ENCODE data around the gene MTFR1L.
"Not testable (repeated sequence)": the region's sequence is repeated elsewhere in the genome, so short reads cannot be mapped to it uniquely, and the experiment has no call there.

Gene MTFR1L

DNA sequence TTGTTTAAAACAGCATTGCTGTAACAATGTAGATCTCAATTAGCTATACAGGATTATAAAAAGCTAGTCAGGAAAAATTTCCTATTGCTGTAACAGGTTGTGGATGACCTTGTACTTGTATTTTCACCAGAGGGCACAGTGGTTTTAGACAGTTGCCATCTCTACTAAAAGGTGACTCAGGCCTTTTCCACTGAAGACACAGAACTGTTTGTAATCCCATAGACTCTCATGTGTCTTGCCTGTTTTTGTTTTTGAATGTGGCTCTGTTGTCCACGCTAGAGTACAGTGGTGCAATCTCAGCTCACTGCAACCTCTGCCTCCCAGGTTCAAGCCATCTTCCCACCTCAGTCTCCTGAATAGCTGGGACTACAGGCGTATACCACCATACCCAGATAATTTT lies 5.9 kb downstream of the MTFR1L start:
- no peak for DNase-seq (ENCODE audit: low read depth)

DNA sequence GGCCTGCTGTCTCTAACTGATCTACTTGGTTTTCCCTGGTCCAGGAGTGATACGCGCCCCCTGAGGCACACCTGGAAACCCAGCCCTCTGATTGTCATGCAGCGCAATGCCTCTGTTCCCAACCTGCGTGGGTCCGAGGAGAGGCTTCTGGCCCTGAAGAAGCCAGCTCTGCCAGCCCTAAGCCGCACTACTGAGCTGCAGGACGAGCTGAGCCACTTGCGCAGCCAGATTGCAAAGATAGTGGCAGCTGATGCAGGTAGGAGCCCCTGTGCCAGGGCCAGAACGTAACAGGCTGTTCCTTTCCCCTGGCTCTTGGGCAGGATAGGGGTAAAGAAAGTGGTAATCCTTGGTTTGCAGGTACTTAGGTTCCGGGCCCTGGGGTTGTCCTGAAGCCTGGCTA lies 6.8 kb downstream of the MTFR1L start:
- DNase-seq (ENCODE audit: low read depth): no peak

DNA sequence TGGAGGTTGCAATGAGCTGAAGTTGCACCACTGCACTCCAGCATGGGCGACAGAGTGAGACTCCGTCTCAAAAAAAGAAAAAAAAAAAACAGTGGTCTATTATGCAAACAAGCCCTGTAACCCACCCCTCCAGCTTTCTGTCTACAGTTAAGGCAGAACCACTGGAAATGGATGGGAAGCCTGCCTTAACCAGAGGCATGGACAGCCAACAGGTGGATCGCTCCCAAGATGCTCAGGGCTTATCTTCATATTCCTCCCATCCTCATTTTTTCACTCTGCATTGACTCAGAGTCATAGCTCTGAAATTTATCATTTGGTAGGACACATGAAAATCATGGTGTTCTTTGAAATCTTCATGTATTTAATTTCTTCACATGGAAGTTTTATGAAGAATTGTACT lies 8.7 kb downstream of the MTFR1L start:
- DNase-seq (ENCODE audit: low read depth): no peak

DNA sequence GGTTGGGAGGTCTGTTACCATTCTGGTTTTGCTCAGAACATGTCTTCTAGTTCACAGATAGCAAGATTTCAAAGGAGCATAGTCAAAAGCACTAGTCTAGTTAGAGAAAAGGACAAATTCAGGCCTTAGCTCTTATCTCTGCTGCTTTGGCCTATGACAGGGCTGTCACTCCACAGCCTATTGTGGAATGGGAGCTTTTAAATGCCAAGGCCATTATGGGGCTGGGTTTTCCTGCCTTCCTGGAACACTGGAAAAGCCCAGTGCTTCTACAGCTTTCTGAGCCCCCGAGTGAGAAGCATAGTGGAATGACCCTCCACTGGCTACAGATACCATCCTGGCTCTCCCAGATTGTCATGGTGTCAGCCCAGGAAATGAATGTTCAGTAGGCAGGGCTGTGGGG lies 9.3 kb downstream of the MTFR1L start:
- no peak for DNase-seq (ENCODE audit: low read depth)

DNA sequence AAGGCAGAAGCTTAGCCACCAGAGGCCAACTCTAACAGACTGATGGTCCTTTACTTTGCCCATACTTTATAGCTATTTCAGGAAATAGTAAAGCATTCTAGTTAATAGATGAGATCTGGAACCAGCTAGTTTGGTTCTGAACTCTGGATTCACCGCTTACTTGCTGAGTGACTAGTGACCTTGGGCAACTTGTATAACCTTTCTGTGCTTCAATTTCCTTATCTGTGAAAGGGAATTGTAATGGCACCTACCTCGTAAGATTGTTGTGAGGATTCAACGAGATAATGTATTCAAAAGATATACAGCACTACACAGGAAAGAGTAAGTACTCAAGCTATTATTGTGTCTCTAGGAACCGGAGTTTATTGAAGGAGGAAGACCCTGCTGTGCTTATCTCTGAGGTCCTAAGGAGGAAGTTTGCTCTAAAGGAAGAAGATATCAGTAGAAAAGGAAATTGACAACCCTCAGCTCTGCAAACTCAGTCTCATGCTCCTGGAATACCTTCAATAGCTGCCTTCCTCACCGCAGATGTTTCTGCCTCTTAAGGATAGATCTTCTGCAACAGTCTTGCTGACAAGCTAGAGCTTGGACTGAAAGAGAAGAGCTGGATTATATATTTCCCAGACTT lies 11.9 kb downstream of the MTFR1L start:
- no peak for DNase-seq (ENCODE audit: low read depth)

DNA sequence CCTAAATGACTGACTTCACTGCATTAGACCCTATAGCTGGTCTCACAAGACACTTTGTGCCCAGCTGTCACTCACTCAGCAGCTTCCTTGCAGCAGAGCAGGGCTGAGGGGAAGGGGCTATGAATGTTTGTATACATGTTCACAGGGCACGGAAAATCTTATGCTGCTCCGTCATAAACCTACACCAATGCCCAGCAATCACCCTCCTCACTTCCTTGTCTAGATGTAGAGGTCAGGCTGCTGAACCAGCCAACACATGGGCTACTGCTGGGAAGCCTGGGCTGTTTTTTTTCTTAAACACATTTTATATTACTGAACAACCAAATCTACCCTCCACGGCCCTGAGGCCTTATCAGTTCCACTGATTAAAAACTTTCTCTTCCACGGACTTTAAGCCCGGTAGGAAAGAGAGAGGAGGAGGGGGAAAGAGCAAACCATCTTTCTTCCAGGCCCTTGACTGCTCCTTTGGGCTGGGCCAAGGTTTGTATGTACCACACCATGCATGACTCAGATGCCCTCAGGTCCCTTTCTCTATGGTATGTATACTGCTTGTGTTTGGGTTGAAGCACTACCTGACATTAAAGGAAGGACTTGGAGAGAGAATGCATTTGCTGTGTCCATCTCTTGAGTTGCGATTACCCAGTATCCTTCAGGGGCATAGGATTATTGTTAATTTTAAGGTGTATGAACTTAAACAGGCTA lies 12.7 kb downstream of the MTFR1L start:
- no peak for DNase-seq (ENCODE audit: low read depth)

DNA sequence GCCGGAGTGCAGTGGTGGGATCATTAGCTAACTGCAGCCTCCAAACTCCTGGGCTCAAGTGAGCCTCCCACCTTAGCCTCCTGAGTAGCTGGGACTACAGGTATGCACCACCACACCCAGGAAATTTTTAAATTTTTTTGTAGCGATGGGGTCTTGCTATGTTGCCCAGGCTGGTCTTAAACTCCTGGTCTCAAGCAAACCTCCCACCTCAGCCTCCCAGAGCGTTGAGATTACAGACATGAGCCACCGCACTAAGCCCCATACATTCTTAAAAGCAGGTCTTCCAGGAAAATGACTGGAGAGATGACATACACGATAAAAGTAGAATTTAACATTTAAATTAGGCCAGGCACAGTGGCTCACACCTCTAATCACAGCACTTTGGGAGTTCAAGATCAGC lies 13.4 kb downstream of the MTFR1L start:
- DNase-seq (ENCODE audit: low read depth): no peak

DNA sequence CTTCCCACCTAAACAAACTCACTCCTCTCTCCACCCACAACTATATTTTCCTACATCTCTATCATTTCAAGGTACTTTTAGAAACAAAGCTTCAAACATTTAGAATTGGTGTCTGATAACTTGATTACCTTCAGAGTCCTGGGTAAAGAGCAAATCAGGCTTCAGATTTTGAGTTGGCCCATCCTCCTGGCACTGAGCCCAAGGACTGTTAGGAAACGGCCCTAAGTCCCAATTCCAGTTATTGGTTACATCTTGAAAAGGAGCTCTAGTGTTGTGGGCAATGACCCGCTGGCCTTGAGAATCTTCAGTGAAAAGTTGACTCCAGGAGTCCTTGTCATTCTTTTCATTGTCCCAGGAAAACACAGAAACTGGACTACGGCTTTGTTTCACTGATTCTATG lies 15.1 kb downstream of the MTFR1L start:
- DNase-seq (ENCODE audit: low read depth): no peak

DNA sequence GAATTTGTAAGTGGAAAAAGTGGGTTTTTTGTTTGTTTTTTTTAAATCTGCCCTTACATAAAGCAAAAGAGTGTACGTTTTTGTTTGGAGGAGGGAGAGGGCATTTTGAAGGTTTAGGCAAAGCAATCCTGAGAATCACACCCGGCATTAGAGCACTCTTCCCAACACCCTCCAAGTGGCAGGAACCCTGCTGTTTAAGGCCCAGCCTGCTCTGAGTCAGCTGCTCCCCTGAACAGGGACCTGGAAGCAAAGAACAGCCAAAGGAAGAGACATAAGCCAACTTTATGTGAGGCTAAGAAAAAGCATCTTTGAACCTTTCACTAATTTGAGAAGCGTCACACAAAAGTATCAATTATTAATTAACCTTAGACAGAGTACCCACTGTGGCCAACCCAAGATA lies 16.9 kb downstream of the MTFR1L start:
- DNase-seq (ENCODE audit: low read depth): no peak

DNA sequence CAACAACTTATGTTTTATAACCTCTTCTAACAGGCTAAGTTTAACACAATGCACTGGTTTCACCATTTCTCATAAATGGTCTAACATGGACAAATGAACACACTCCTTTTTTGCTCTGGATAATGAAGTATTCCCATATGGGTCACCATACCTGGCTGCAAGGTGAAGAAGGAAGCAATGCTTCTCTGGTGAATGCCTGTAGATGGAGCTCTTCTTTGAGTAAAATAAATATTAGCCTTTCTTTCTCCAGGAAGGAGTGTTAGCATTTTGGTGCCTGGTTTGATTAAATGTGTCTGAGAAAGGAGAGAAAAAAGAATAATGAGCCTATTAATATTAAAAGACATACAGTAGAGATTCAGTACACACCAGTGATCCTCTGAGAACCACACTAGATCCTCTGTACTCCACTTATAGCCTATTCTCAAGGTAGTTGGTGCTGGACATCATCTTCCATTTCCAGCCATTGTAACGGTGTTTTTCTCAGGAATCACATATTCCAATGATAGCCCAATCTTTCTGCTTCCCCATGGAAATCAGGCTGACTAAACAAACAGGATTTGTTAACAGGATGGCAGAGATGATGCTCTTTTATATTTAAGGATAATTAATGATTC lies 17.6 kb downstream of the MTFR1L start:
- no peak for DNase-seq (ENCODE audit: low read depth)

DNA sequence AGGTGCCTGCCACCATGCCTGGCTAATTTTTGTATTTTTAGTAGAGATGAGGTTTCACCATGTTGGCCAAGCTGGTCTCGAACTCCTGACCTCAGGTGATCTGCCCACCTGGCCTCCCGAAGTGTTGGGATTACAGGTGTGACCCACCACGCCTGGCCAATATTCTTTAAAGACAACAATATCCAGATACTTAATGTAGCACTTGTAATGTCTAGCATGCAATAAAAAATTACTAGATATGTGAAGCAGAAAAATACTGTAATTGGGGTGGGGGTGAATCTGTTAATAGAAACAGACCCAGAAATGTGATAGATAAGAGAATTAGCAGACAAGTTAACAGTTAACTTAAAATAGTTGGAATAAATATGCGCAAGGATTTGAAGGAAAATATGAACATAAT lies 20.1 kb downstream of the MTFR1L start:
- DNase-seq (ENCODE audit: low read depth): not testable (repeated sequence)

DNA sequence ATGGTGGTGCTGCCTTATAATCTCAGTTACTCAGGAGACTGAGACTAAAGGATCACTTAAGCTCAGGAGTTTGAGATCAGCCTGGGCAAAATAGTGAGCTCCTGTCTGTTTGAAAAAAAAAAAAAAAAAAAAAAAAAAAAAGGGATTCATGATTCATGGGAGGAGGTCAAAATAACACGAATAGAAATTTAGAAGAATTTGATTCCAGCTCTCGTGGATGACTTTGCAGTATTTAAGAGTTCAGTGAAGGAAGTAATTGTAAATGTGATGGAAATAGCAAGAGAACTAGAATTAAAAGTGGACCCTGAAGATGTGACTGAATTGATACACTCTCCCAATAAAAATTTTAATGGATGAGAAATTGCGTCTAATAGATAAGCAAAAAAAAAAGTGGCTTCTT lies 23.7 kb downstream of the MTFR1L start:
- no peak for DNase-seq (ENCODE audit: low read depth)

DNA sequence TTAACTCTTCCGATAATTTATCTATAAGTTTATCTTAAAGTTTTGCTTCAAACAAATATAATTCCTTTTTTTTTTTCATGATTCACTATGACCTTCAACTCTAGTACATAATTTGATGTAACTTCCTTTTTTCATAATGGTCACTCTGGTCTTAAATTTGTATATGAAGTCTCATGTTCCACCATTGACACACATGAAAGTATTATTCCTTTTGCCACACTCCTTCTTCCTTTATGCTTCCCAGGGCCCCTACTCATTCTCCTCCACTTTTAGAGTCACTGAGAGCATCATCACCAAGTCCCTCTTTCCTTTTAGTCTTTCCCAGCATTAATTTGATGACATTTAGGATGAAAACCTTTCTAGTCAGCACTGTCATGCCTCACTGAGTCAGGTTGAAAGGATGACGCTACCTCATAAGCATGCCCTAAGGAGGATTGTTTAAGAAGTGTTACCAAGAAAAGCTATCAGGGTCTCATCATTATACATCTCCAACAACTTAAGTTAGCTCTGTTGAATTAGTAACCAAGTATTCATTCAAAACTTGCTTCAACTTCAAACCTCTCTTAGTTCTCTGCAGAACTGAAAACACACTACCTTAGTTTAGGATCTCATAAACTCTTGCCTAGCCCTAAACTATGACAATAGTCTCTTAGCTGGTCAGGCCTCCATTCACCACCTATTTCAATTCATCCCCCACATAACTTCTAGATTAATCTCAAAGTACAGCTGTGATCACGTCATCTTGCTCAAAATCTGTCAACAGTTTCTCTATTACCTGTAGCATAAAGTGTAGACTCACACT lies 25.0 kb downstream of the MTFR1L start:
- DNase-seq (ENCODE audit: low read depth): no peak

DNA sequence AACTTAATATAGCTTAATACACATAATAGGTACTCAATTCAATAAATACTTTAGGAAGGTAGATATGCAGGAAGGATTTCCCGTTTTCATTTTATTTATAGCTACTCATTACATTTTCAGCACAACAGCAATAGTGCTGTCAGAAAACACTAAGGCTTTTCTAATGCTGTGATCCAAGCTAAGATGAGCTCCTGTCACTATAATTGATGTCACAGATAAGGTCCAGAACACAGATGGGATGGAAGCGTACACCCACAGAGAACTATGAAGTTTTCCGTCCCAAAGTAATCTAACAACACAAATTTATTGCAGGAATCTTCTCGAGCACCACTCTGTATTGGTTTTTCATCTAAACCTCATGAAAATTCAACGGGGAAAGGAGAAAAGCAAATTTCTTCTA lies 25.9 kb downstream of the MTFR1L start:
- no peak for DNase-seq (ENCODE audit: low read depth)

DNA sequence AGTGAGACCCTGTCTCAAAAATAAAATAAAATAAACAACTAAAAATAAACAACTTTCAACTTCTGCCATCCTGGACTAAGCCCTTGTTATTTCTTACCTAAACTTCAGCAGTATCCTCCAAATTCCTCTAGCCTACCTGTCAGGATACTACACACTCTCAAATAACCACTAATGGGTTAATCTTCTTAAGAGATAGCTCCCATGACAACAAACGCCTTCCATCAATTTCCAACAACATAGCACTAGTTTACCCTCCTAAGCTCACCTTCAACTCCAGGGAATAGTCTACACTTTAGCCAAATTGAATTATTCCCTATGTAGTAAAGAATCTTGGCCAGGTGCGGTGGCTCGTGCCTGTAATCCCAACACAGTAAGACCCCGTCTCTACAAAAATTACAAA lies 28.2 kb downstream of the MTFR1L start:
- no peak for DNase-seq (ENCODE audit: low read depth)

DNA sequence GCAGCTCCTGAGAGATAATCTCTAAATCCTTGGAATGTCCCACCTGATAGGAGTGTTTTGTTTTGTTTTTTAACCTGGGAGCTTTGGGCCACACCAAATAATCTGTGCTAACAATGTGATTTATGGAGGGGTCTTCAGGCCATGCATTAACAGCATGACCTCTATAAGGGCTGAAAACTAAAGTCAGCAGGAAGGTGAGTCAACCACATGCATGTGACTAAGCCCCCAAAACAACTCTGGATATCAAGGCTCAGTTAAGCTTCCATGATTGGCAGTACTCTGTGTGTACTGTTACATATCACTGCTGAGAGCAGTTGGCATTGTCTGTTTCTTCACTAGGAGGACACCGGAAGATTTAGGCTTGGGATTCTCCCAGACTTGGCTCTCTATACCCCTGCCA lies 28.8 kb downstream of the MTFR1L start:
- no peak for DNase-seq (ENCODE audit: low read depth)

DNA sequence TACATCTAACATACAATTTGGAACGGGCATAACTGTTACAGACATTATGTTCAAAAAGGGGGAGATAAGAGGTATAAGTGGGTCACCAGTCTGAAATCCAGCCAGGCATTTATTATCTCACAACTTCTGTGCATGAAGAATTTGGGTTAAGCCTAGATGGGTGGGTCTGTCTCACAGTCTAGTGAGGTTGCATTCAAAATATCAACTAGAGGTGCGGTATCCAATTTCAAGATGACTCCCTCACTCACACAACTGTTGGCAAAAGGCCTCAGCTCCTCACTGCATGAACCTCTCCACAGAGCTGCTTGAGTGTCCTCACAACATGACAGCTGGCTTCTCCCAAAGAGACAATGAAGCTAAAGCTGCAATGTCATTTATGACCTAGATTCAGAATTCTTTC lies 34.8 kb downstream of the MTFR1L start:
- DNase-seq (ENCODE audit: low read depth): no peak

DNA sequence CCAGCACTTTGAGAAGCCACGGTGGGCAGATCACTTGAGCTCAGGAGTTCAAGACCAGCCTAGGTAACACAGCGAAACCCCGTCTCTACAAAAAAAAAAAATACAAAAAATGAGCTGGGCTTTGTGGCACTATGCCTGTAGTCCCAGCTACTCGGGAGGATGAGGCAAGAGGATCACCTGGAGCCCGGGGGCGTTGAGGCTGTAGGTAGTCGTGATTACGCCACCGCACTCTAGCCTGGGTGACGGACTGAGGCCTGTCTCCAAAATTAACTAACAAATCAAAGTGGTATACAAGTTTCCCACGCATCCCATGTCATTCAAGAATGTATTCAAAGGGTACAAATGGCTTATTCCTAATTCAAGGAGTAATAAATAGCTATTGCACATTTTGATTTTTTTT lies 37.1 kb downstream of the MTFR1L start:
- no peak for DNase-seq (ENCODE audit: low read depth)

DNA sequence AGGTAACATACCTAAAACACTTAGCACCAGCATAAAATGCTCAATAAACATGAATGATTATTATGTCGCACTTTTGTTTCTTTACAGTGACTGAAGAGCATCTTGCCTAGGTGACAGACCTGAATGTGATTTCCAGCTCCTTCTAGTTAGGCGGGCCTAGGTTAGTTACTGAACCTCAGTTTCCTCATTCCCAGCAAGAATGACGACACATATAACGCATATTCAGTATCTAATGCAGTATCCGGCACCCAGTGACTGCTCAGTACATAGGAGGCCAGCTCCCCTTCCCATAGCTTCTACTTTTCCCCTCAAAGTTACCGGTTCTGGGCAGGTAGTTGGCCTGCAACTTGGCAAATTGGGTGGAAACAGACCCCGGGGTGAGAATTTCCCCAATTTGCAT lies 38.7 kb downstream of the MTFR1L start:
- DNase-seq (ENCODE audit: low read depth): no peak

DNA sequence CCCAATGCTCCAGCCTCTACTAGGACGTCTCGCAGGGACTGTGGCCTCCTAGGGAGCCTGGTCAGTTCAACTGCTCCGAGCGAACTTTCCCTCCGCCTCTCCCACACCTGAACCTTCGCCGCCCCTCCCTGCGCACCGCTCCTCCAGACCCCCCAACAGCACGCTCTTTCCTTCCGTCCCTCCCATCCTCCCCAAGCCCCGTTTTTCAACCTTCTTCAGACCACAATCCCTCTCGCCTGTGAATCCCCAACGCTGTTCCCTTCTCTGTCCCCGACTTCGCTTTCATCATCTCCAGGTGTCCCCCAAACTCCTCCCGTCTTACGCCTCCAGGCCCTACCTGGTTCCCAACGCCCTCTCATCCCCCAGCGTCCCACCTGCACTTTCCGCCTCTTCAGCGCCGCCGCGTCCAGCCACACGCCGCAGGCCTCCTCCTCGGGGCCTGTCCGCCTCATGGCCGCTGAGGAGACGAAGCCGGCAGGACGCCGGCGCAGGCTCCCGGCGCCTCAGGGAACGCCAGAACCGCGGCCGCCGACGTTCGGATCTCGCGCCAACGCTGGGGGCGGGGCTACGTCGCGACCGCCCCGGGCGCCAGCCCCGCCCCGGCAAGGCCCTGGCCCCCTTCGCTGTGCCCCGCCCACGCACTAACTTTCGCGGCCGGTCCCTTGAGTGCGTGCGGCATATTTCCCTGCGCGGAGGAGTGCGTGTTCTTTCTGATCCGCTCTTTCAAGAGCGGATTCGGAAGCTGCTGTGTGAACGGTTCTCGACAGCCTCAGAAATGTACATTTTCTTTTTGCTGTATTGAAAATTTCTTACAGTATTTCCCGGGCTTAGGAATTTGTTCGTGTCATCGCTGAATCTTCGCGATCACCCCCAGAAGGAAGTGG lies 39.4 kb downstream of the MTFR1L start, which contains the start of gene AUNIP:
TSS of gene AUNIP (minus strand) at position 552 of the 884 bp plus-strand sequence. CDS start at position 452, 100 bp downstream.
- DNase-seq (ENCODE audit: low read depth): peak; percentile 67
